HL-60 (cell line): Measurements from ENCODE around the gene ANKDD1A.

Experiments
- CTCF ChIP-seq: IDR thresholded peaks from one replicate; pipeline ENCODE4 v1.5.1; 2011; ENCODE audit warnings: low read length, control low read depth, inconsistent platforms; ENCODE audit not compliant: insufficient read depth
- POLR2AphosphoS5 ChIP-seq: IDR thresholded peaks from 2 replicates; pipeline ENCODE4 v1.6.1; 2012; ENCODE audit warnings: low read depth
- SPI1 ChIP-seq: IDR thresholded peaks from 2 replicates; pipeline ENCODE4 v1.6.1; 2012; ENCODE audit warnings: low read depth, mild to moderate bottlenecking, borderline replicate concordance

- TF ChIP-seq SPI1 (no peak), CTCF (no peak), POLR2AphosphoS5 (no peak)
These were observed 59.0 kb downstream of the ANKDD1A start for GRCh38 chr15:64970698-64971097.
